HG03469 (cell line): Measurements from ENCODE around the gene ZNF544.

Experiments used
- ATAC-seq: cut with Tn5 transposase; IDR thresholded peaks from one replicate; pipeline ENCODE4 v1.9.1; 2021; ENCODE audit warnings: mild to moderate bottlenecking, moderate library complexity, moderate number of reproducible peaks; ENCODE audit not compliant: unreplicated experiment

Gene ZNF544

GRCh38 chr19:58228585-58229254, at the start of gene ZNF544:
Gene ZNF544, plus strand, starts transcription at chr19:58228914. Its CDS starts 15,110 bp downstream, at chr19:58244024.
- ATAC-seq = peak; percentile 88

GRCh38 chr19:58181902-58182576, 46.7 kb upstream of the ZNF544 start:
- no peak for ATAC-seq

- no peak for ATAC-seq
These were observed 46.1 kb upstream of the ZNF544 start for GRCh38 chr19:58182577-58182988.

- peak; percentile 78 for ATAC-seq
These were observed 45.5 kb upstream of the ZNF544 start, which contains the start of gene ZNF274 for GRCh38 chr19:58182989-58183816. Gene ZNF274, plus strand, starts transcription at chr19:58183061. Its CDS starts 905 bp downstream, at chr19:58183966.

- ATAC-seq = no peak
These were observed 44.9 kb upstream of the ZNF544 start for GRCh38 chr19:58183817-58184215.

- no peak for ATAC-seq
These were observed 31.7 kb upstream of the ZNF544 start for GRCh38 chr19:58196901-58197616.

- no peak for ATAC-seq
These were observed 24.8 kb upstream of the ZNF544 start for GRCh38 chr19:58203814-58204475.

GRCh38 chr19:58204566-58204965, 24.1 kb upstream of the ZNF544 start:
- ATAC-seq = no peak

- no peak for ATAC-seq
These were observed 19.1 kb upstream of the ZNF544 start for GRCh38 chr19:58209577-58209976.

- ATAC-seq = no peak
These were observed 16.2 kb upstream of the ZNF544 start for GRCh38 chr19:58212336-58213074.

GRCh38 chr19:58213075-58213369, 15.7 kb upstream of the ZNF544 start:
- ATAC-seq = no peak

- no peak for ATAC-seq
These were observed 11.6 kb upstream of the ZNF544 start for GRCh38 chr19:58217069-58217481.

- no peak for ATAC-seq
These were observed 10.9 kb upstream of the ZNF544 start for GRCh38 chr19:58217607-58218391.

GRCh38 chr19:58218899-58219298, 9.8 kb upstream of the ZNF544 start:
- no peak for ATAC-seq

GRCh38 chr19:58227964-58228584, 640 bp upstream of the ZNF544 start:
- ATAC-seq = no peak

- ATAC-seq = no peak
These were observed 533 bp downstream of the ZNF544 start for GRCh38 chr19:58229255-58229639.

- ATAC-seq = no peak
These were observed 8.6 kb downstream of the ZNF544 start for GRCh38 chr19:58237324-58237723.

- ATAC-seq = no peak
These were observed 14.6 kb downstream of the ZNF544 start for GRCh38 chr19:58243351-58243750.

GRCh38 chr19:58248886-58249285, 20.2 kb downstream of the ZNF544 start:
- no peak for ATAC-seq
